Mesenchymal stem cell (in vitro differentiated cells and primary cell): ENCODE data around the gene CD4.

Source experiments
- DNase-seq: peaks from one replicate; pipeline ENCODE4 v3.0.0-alpha.2; 2013
- H2AFZ ChIP-seq: one replicate; pipeline ENCODE4 v1.6.1; 2013; ENCODE audit warnings: low read depth, mild to moderate bottlenecking, control low read depth, inconsistent platforms, low read length, moderate library complexity
- H2AK5ac ChIP-seq: 2 replicates; pipeline ENCODE4 v1.6.1; 2013; ENCODE audit warnings: low read length, moderate library complexity, mild to moderate bottlenecking, inconsistent platforms; ENCODE audit not compliant: severe bottlenecking
- H2BK120ac ChIP-seq: one replicate; pipeline ENCODE4 v1.6.1; 2013; ENCODE audit warnings: low read depth, mild to moderate bottlenecking, inconsistent platforms, low read length, moderate library complexity
- H2BK12ac ChIP-seq, 2 experiments: one replicate each; pipeline ENCODE4 v1.6.1; 2013; ENCODE audit warnings: inconsistent platforms in 2 of 2, low read length in 2 of 2, mild to moderate bottlenecking in 2 of 2, moderate library complexity in 2 of 2, control low read depth in 1 of 2
- H2BK15ac ChIP-seq: one replicate; pipeline ENCODE4 v1.6.1; 2013; ENCODE audit warnings: mild to moderate bottlenecking, low read depth, inconsistent platforms; ENCODE audit not compliant: poor library complexity, severe bottlenecking
- H2BK5ac ChIP-seq: 2 replicates; pipeline ENCODE4 v1.6.1; 2013; ENCODE audit warnings: low read depth, mild to moderate bottlenecking, low read length, control low read depth, inconsistent platforms; ENCODE audit not compliant: poor library complexity, severe bottlenecking
- H3K14ac ChIP-seq, 2 experiments: one replicate each; pipeline ENCODE4 v1.6.1; 2013; ENCODE audit warnings: inconsistent platforms in 2 of 2, low read length in 2 of 2, control low read depth in 1 of 2, mild to moderate bottlenecking in 1 of 2, moderate library complexity in 1 of 2
- H3K18ac ChIP-seq, 2 experiments: one replicate each; pipeline ENCODE4 v1.6.1; 2013; ENCODE audit warnings: inconsistent platforms in 2 of 2, low read length in 2 of 2, control low read depth in 1 of 2, low read depth in 1 of 2, mild to moderate bottlenecking in 1 of 2
- H3K23ac ChIP-seq, 2 experiments: one replicate each; pipeline ENCODE4 v1.6.1; 2013; ENCODE audit warnings: inconsistent platforms in 2 of 2, low read length in 2 of 2, mild to moderate bottlenecking in 2 of 2, moderate library complexity in 2 of 2, control low read depth in 1 of 2
- H3K27ac ChIP-seq: 2 replicates; pipeline ENCODE4 v1.5.1; 2013; ENCODE audit warnings: mild to moderate bottlenecking, moderate library complexity, low read length, control low read depth, inconsistent platforms; ENCODE audit not compliant: poor library complexity, severe bottlenecking
- H3K27me3 ChIP-seq, 2 experiments: 2 replicates each; pipeline versions ENCODE4 v1.6.1 to v1.7.0; 2013; ENCODE audit warnings: low read length in 2 of 2, mild to moderate bottlenecking in 2 of 2, moderate library complexity in 2 of 2, control low read depth in 1 of 2, inconsistent platforms in 1 of 2; ENCODE audit not compliant: control insufficient read depth in 1 of 2, insufficient read depth in 1 of 2
- H3K36me3 ChIP-seq, 2 experiments: 2 replicates each; pipeline versions ENCODE4 v1.6.1 to v1.7.0; 2013; ENCODE audit warnings: low read length in 2 of 2, control low read depth in 1 of 2, inconsistent platforms in 1 of 2, low read depth in 1 of 2, mild to moderate bottlenecking in 1 of 2; ENCODE audit not compliant: insufficient read depth in 2 of 2, control insufficient read depth in 1 of 2
- H3K4ac ChIP-seq, 2 experiments: one replicate each; pipeline ENCODE4 v1.6.1; 2013; ENCODE audit warnings: inconsistent platforms in 2 of 2, low read length in 2 of 2, mild to moderate bottlenecking in 2 of 2, moderate library complexity in 2 of 2, control low read depth in 1 of 2, low read depth in 1 of 2
- H3K4me1 ChIP-seq: 2 replicates; pipeline ENCODE4 v1.6.1; 2013; ENCODE audit warnings: low read depth, low read length, control low read depth; ENCODE audit not compliant: control insufficient read depth, insufficient read depth
- H3K4me2 ChIP-seq: 2 replicates; pipeline ENCODE4 v1.6.1; 2013; ENCODE audit warnings: low read length, mild to moderate bottlenecking, inconsistent platforms; ENCODE audit not compliant: poor library complexity, severe bottlenecking
- H3K4me3 ChIP-seq, 2 experiments: 2 replicates each; pipeline versions ENCODE4 v1.5.1 to v1.7.0; 2013; ENCODE audit warnings: low read length in 2 of 2, mild to moderate bottlenecking in 2 of 2, control low read depth in 1 of 2, low read depth in 1 of 2; ENCODE audit not compliant: insufficient read depth in 1 of 2
- H3K79me1 ChIP-seq: replicated peaks from 2 replicates; pipeline ENCODE4 v1.6.1; 2013; ENCODE audit warnings: mild to moderate bottlenecking, control low read depth, low read length, inconsistent platforms; ENCODE audit not compliant: poor library complexity, severe bottlenecking
- H3K9ac ChIP-seq: 2 replicates; pipeline ENCODE4 v1.7.0; 2013; ENCODE audit warnings: mild to moderate bottlenecking, low read length, moderate library complexity
- H3K9me3 ChIP-seq: 2 replicates; pipeline ENCODE4 v1.7.0; 2013; ENCODE audit warnings: mild to moderate bottlenecking, low read length; ENCODE audit not compliant: control insufficient read depth
- H4K8ac ChIP-seq: one replicate; pipeline ENCODE4 v1.6.1; 2013; ENCODE audit warnings: inconsistent platforms, mild to moderate bottlenecking, low read length, moderate library complexity
- H4K91ac ChIP-seq: one replicate; pipeline ENCODE4 v1.6.1; 2013; ENCODE audit warnings: mild to moderate bottlenecking, low read length, inconsistent platforms
- WGBS: methylation state at CpG from one replicate; pipeline ENCODE4 v1.1.7; 2013; ENCODE audit warnings: mixed read lengths; 5-methylcytosine and 5-hydroxymethylcytosine counted together

Gene CD4

GRCh38 chr12:6818645-6819044 is 29.3 kb downstream of the CD4 start:
- H3K14ac ChIP-seq = no peak overlapping the region
- no peak overlapping the region for H2BK5ac ChIP-seq
- no peak overlapping the region for H3K9ac ChIP-seq
- no peak overlapping the region for H3K23ac ChIP-seq
- no peaks in the 10 kb centered on the region for H3K79me1 ChIP-seq
- H3K9me3 ChIP-seq = no peaks in the 10 kb centered on the region
- H3K4me2 ChIP-seq = no peak overlapping the region
- H3K27me3 ChIP-seq = peaks cover 48 to 81% of the 10 kb centered on the region in 2 experiments
- H3K4me3 ChIP-seq = no peak overlapping the region
- no peak overlapping the region for H2BK15ac ChIP-seq
- no peak overlapping the region for H2BK120ac ChIP-seq
- H3K18ac ChIP-seq = no peak overlapping the region
- no peaks in the 10 kb centered on the region for H3K36me3 ChIP-seq
- no peak overlapping the region for H2AK5ac ChIP-seq
- no peak overlapping the region for H3K4ac ChIP-seq
- 87% methylated on average over 4 of the region's 5 CpGs for WGBS
- no peak overlapping the region for H3K27ac ChIP-seq
- no peak overlapping the region for H4K8ac ChIP-seq
- no peak overlapping the region for H4K91ac ChIP-seq
- no peak overlapping the region for H2AFZ ChIP-seq
- no peak for DNase-seq
- H2BK12ac ChIP-seq = no peak overlapping the region
- H3K4me1 ChIP-seq = peaks cover 34% of the 10 kb centered on the region

- peak overlapping the region; percentile 27 for H2BK120ac ChIP-seq
- H3K4me3 ChIP-seq = no peak overlapping the region
- H2BK5ac ChIP-seq = no peak overlapping the region
- no peak overlapping the region for H2AK5ac ChIP-seq
- H3K18ac ChIP-seq = peak overlapping the region in 1 of 2 experiments; percentile 5
- no peak overlapping the region for H2AFZ ChIP-seq
- no peak overlapping the region for H2BK15ac ChIP-seq
- DNase-seq = no peak
- no peak overlapping the region for H3K4ac ChIP-seq
- no peak overlapping the region for H4K91ac ChIP-seq
- no peak overlapping the region for H3K14ac ChIP-seq
- no peaks in the 10 kb centered on the region for H3K79me1 ChIP-seq
- H3K9ac ChIP-seq = no peak overlapping the region
- H3K4me1 ChIP-seq = peaks cover 36% of the 10 kb centered on the region
- no peaks in the 10 kb centered on the region for H3K36me3 ChIP-seq
- H3K4me2 ChIP-seq = no peak overlapping the region
- no peak overlapping the region for H3K23ac ChIP-seq
- H3K27me3 ChIP-seq = peaks cover 41 to 74% of the 10 kb centered on the region in 2 experiments
- H2BK12ac ChIP-seq = peak overlapping the region in 1 of 2 experiments; percentile 22
- H3K27ac ChIP-seq = no peak overlapping the region
- peak overlapping the region; percentile 61 for H4K8ac ChIP-seq
- H3K9me3 ChIP-seq = no peaks in the 10 kb centered on the region
- 76% methylated on average over 13 of the region's 13 CpGs for WGBS
Measured at GRCh38 chr12:6819106-6820030, 30.0 kb downstream of the CD4 start.

GRCh38 chr12:6820166-6820565 is 30.8 kb downstream of the CD4 start:
- peak overlapping the region; percentile 2 for H4K91ac ChIP-seq

More at GRCh38 chr12:6820166-6820565, 30.8 kb downstream of the CD4 start:
- H2AFZ ChIP-seq = no peak overlapping the region
- no peak overlapping the region for H2BK12ac ChIP-seq
- no peaks in the 10 kb centered on the region for H3K36me3 ChIP-seq
- H2BK120ac ChIP-seq = no peak overlapping the region
- H3K14ac ChIP-seq = no peak overlapping the region
- peak overlapping the region in 1 of 2 experiments; percentile 2 for H3K4ac ChIP-seq
- no peak overlapping the region for H3K4me2 ChIP-seq
- H3K9ac ChIP-seq = no peak overlapping the region
- H3K79me1 ChIP-seq = no peaks in the 10 kb centered on the region
- WGBS = 61% methylated on average over 5 of the region's 5 CpGs
- no peaks in the 10 kb centered on the region for H3K9me3 ChIP-seq
- no peak overlapping the region for H3K18ac ChIP-seq
- no peak overlapping the region for H2AK5ac ChIP-seq
- no peak for DNase-seq
- no peak overlapping the region for H3K4me3 ChIP-seq
- H3K23ac ChIP-seq = no peak overlapping the region
- H2BK15ac ChIP-seq = no peak overlapping the region
- peak overlapping the region; percentile 35 for H4K8ac ChIP-seq
- peaks cover 40% of the 10 kb centered on the region for H3K4me1 ChIP-seq
- H2BK5ac ChIP-seq = no peak overlapping the region
- peaks cover 33 to 66% of the 10 kb centered on the region in 2 experiments for H3K27me3 ChIP-seq
- H3K27ac ChIP-seq = no peak overlapping the region
